K562 (cell line): ENCODE data around the gene AXIN2. TPM values are rescaled to one million over a fixed set of nuclear protein-coding genes. Genes with fewer than 3 reads are reported as not detected.

Source experiments
- ADNP ChIP-seq: fragments of 200-800 bp; sonication (Bioruptor generic); IDR thresholded peaks from 2 replicates; pipeline ENCODE4 v1.6.1; 2016; ENCODE audit warnings: missing genetic modification characterization, missing compliant biosample characterization
- BRD4 ChIP-seq: fragments of 200-600 bp; sonication (generic); IDR thresholded peaks from 2 replicates; pipeline ENCODE4 v1.6.1; 2017; ENCODE audit warnings: inconsistent platforms
- CREB5 ChIP-seq: fragments of 250-450 bp; sonication (Bioruptor Pico); IDR thresholded peaks from 2 replicates; pipeline ENCODE4 v1.5.0; 2020; ENCODE audit warnings: mild to moderate bottlenecking
- CREBBP ChIP-seq: IDR thresholded peaks from one replicate; pipeline ENCODE4 v1.6.1; 2012; ENCODE audit warnings: low read depth, mild to moderate bottlenecking, control low read depth, inconsistent platforms, low read length
- E2F5 ChIP-seq: sonication (generic); formaldehyde crosslinking; IDR thresholded peaks from 2 replicates; pipeline ENCODE4 v1.8.0; 2022; ENCODE audit warnings: mild to moderate bottlenecking, missing genetic modification reagents
- ETV5 ChIP-seq: sonication (generic); formaldehyde crosslinking; IDR thresholded peaks from 2 replicates; pipeline ENCODE4 v1.4.0; 2020; ENCODE audit warnings: low read depth, mild to moderate bottlenecking, missing genetic modification reagents
- GMEB1 ChIP-seq: fragments of 250-450 bp; sonication (Bioruptor Pico); IDR thresholded peaks from 2 replicates; pipeline ENCODE4 v1.4.0; 2020; ENCODE audit warnings: mild to moderate bottlenecking
- HOXB6 ChIP-seq: fragments of 250-450 bp; sonication (Bioruptor Pico); IDR thresholded peaks from 2 replicates; pipeline ENCODE4 v1.5.1; 2022; ENCODE audit warnings: mild to moderate bottlenecking, borderline replicate concordance
- MAFF ChIP-seq: IDR thresholded peaks from 2 replicates; pipeline ENCODE4 v1.6.1; 2012; ENCODE audit warnings: low read length, improper control_type of control experiment
- MCM5 ChIP-seq: fragments of 450-650 bp; IDR thresholded peaks from 2 replicates; pipeline ENCODE4 v1.6.1; 2016; ENCODE audit warnings: low read depth
- NR4A1 ChIP-seq, 2 experiments: fragments of 250-450 bp in 1 of 2; fragments of 450-650 bp in 1 of 2; sonication (Bioruptor Pico) in 1 of 2; IDR thresholded peaks; 2 replicates each; pipeline versions ENCODE4 v1.4.0 to v1.6.1; 2016 to 2020; ENCODE audit warnings: mild to moderate bottlenecking in 2 of 2, missing compliant biosample characterization in 1 of 2, missing genetic modification characterization in 1 of 2, moderate library complexity in 1 of 2
- PHTF2 ChIP-seq: fragments of 250-450 bp; sonication (Bioruptor Pico); IDR thresholded peaks from 2 replicates; pipeline ENCODE4 v1.5.0; 2021; ENCODE audit warnings: mild to moderate bottlenecking
- PRMT5 ChIP-seq: sonication (generic); formaldehyde crosslinking; IDR thresholded peaks from 2 replicates; pipeline ENCODE4 v1.5.0; 2020; ENCODE audit warnings: missing genetic modification reagents
- SIN3B ChIP-seq: fragments of 450-650 bp; IDR thresholded peaks from 2 replicates; pipeline ENCODE4 v1.6.1; 2017; ENCODE audit warnings: low read depth, mild to moderate bottlenecking, moderate library complexity
- SMAD2 ChIP-seq: fragments of 150-350 bp; IDR thresholded peaks from 2 replicates; pipeline ENCODE4 v1.6.1; 2014; ENCODE audit warnings: low read depth, mild to moderate bottlenecking, low read length
- SMARCE1 ChIP-seq: fragments of 450-650 bp; IDR thresholded peaks from 2 replicates; pipeline ENCODE4 v1.7.1; 2016; ENCODE audit warnings: mild to moderate bottlenecking
- SPI1 ChIP-seq: IDR thresholded peaks from 2 replicates; pipeline ENCODE4 v1.6.1; 2011; ENCODE audit warnings: low read depth, low read length, control low read depth, borderline replicate concordance
- TFE3 ChIP-seq: fragments of 450-650 bp; formaldehyde crosslinking; IDR thresholded peaks from 2 replicates; pipeline ENCODE4 v1.4.0; 2020; ENCODE audit warnings: mild to moderate bottlenecking, mixed read lengths
- ZBTB49 ChIP-seq: sonication (generic); formaldehyde crosslinking; IDR thresholded peaks from 2 replicates; pipeline ENCODE4 v1.8.0; 2022; ENCODE audit warnings: missing genetic modification reagents, mild to moderate bottlenecking, borderline replicate concordance
- ZEB2 ChIP-seq: fragments of 450-650 bp; IDR thresholded peaks from 2 replicates; pipeline ENCODE4 v1.6.1; 2016
- ZNF3 ChIP-seq: fragments of 250-450 bp; sonication (Bioruptor Pico); IDR thresholded peaks from 2 replicates; pipeline ENCODE4 v1.5.0; 2021; ENCODE audit warnings: mild to moderate bottlenecking, moderate library complexity
- polyA plus RNA-seq, 8 experiments: library from polyadenylated mRNA; depleted of rRNA in 4 of 8; stranded (reverse) in 5 of 8; unstranded in 3 of 8; fragments of >200 nt; fragmentation: Nextera tagmentation in 2 of 8; fragmentation: Illumina TruSeq in 1 of 8; extraction: Ambion mirVana in 2 of 8; extraction: Trizol in 1 of 8; gene quantifications; 2 replicates each; pipeline versions ENCODE4 v1.2.1 to v1.2.3, GENCODE V29; 2011 to 2014; ENCODE audit warnings: inconsistent platforms in 1 of 8, missing spikeins in 1 of 8
- total RNA-seq, 7 experiments: library from RNA; depleted of rRNA in 6 of 7; stranded (reverse); fragments of >200 nt in 6 of 7; fragmentation: Illumina TruSeq in 2 of 7; extraction: Trizol in 2 of 7; gene quantifications; 2 replicates each; pipeline versions ENCODE4 v1.2.1 to v1.2.3, GENCODE V29; 2011 to 2021; ENCODE audit warnings: low replicate concordance in 1 of 7

The AXIN2 gene
- total and polyA plus RNA-seq, 9 of the 15 experiments (the other 6 are each of a cell fraction or from before 2014, with no cell fraction given): 0.21 to 3.3 (median 1.2) TPM

- TF ChIP-seq ZBTB49 (no peak), GMEB1 (CRISPR knock-in tag) (peak; percentile 78), PRMT5 (CRISPR knock-in tag) (no peak), ETV5 (CRISPR knock-in tag) (no peak), BRD4 (no peak), MCM5 (no peak), SIN3B (no peak), MAFF (no peak), HOXB6 (CRISPR knock-in tag) (no peak), ZNF3 (CRISPR knock-in tag) (no peak), SMARCE1 (no peak), SPI1 (peak; percentile 55; the same call in 1 of the 2 replicates), ADNP (tag) (no peak), CREB5 (no peak), PHTF2 (no peak), ZEB2 (no peak), SMAD2 (no peak), TFE3 (CRISPR knock-in tag) (no peak), E2F5 (no peak), NR4A1 (CRISPR knock-in tag; IDR thresholded peaks at IDR 0.05) (no peak), NR4A1 (tag; IDR thresholded peaks at IDR 0.05) (no peak), CREBBP (no peak)
These were observed 23.4 kb downstream of the AXIN2 start (continued) for GRCh38 chr17:65537845-65538674.
